GM21825 (cell line): Measurements from ENCODE around the gene C5AR2.
"Not testable (repeated sequence)": the region's sequence is repeated elsewhere in the genome, so short reads cannot be mapped to it uniquely, and the experiment has no call there.

ENCODE experiments used
- ATAC-seq: cut with Tn5 transposase; IDR thresholded peaks from one replicate; pipeline ENCODE4 v1.9.1; 2021; ENCODE audit warnings: mild to moderate bottlenecking, moderate library complexity; ENCODE audit not compliant: unreplicated experiment

Gene C5AR2

DNA sequence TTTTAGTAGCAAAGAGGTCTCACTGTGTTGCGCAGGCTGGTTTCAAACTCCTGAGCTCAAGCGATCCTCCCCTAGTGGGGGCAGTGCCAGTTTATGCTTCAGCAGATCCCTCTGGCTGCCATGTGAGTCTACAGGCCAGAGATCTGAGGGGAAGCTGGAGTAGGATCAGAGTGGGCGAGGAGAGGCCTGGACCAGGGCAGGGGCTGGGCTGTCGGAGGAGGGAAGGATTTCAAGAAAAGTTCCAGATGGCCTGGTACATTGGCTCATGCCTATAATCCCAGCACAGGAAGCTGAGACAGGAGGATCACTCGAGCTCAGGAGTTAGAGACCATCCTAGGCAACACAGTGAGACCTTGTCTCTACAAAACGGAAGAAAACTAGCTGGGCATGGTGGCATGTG, 27.0 kb downstream of the C5AR2 start:
- no peak for ATAC-seq

DNA sequence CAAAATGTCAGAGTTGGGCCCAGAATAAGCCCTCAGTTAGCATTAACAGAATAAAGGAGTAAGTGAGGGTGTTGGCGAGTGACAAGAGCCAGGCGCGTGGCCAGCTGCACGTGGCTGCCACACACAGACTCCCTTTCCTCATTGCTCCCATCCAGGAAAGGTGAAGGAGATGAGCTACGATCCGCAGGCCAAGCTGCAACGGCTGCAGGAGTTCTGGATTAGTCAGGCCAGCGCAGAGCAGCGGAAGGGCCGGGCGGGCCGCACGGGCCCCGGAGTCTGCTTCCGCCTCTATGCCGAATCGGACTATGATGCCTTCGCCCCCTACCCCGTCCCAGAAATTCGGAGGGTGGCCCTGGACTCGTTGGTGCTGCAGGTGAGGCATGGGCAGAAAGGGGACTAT, 30.3 kb downstream of the C5AR2 start:
- ATAC-seq: no peak

DNA sequence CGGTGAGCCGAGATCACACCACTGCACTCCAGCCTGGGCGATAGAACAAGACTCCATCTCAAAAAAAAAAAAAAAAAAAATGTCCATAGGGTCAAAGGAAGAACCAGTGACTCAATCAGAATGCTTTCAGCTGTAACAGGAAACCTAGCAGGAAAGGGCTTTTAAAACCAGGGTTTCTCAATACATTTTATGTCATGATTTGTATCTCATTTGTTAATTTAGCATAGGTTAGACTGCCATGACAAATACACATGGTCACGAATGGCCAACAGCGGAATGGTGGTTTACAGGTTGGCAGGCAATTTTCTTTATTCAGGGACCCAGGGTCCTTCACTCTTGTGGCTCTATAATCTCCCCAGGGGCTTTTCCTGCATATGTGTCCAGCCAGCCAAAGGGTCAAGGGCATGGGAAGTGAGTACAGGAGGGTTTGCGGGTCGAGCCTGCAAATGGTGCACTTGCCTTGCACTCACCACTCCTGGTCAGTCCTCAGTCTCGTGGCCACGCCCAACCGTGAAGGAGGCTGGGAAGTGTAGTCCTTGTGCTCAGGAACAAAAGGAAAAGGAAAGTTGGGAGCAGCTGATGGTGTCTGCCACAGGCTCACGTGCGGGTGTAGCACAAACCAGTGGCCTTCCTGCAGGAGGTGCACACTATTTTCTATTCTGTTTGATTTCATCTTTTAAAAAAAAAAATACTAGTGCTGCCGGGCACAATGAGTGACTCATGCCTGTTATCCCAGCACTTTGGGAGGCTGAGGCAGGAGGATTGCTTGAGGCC, 32.0 kb downstream of the C5AR2 start:
- no peak for ATAC-seq

DNA sequence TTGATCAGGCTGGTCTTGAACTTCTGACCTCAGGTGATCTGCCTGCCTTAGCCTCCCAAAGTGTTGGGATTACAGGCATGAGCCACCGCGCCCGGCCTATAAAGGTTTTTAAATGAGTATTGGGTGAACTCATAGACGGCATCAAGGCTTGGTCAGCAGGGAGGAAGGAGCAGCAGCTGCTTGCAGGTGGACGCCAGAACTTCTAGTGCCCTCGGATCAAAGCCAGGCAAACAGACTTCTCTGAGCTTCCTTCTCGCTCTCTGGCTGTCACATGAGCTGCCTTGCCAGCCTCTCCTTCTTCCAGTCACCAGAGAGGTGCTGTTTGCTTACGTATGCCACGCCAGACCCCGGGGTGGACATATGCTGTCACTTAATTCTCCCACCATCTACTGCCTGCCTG, 33.5 kb downstream of the C5AR2 start:
- not testable (repeated sequence) for ATAC-seq

DNA sequence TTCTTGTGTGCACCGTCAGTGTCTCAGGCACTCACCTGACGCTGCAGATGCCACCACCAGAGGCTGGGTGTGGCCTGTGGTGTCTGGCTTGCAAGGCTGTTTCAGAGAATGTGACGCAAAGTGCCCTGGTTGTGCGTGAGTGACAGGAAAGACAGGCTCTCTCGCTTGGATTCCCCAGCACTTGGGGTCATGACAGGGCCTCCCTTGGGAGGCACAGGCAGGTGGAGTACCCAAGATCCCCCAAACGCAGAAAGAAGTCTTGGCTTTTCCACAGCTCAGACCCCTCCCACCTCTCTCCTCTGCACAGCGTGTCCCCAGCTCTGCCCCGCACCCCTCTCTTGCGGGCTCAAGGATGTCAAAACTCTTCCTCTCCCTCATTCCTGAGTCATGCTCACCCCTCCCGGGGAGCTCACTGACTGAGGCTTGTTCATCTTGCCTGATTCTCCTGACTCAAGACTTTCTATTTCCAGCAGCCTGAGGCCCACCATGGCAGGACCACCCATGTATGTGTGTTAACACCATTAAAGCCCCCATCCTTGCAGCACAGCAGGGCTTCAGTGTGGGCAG, 38.2 kb downstream of the C5AR2 start:
- ATAC-seq: no peak

DNA sequence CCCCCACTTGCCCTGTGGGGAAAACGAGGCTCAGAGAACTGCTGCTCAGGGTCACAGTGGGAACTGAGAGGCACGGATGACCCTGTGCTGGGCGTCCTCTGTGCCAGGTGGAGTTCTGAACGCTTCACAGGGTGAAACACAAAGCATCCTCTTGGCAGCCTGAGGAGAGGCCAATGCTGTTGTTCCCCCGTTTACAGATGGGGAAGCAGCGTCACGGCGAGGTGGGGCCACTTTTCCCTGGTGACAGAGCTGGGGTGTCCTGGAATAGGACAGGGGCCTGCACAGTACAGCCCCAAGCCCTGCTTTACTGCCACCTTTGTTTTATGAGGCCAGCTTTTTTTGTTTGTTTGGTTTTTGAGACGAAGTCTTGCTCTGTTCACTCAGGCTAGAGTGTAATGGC, 39.3 kb downstream of the C5AR2 start:
- no peak for ATAC-seq

DNA sequence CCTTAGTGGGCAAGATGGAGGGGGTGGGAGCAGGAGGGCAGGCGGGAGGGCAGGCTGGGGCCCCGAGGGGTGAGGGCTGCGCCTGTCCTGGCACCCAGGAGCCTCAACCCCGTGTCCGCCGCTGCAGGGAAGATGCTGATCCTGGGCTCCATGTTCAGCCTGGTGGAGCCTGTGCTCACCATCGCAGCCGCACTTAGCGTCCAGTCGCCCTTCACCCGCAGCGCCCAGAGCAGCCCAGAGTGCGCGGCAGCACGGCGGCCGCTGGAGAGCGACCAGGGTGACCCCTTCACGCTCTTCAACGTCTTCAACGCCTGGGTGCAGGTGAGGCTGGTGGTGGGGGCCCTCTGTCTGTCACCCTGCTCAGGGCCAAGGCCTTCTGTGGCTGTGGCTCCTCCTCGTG, 40.6 kb downstream of the C5AR2 start:
- ATAC-seq: no peak

DNA sequence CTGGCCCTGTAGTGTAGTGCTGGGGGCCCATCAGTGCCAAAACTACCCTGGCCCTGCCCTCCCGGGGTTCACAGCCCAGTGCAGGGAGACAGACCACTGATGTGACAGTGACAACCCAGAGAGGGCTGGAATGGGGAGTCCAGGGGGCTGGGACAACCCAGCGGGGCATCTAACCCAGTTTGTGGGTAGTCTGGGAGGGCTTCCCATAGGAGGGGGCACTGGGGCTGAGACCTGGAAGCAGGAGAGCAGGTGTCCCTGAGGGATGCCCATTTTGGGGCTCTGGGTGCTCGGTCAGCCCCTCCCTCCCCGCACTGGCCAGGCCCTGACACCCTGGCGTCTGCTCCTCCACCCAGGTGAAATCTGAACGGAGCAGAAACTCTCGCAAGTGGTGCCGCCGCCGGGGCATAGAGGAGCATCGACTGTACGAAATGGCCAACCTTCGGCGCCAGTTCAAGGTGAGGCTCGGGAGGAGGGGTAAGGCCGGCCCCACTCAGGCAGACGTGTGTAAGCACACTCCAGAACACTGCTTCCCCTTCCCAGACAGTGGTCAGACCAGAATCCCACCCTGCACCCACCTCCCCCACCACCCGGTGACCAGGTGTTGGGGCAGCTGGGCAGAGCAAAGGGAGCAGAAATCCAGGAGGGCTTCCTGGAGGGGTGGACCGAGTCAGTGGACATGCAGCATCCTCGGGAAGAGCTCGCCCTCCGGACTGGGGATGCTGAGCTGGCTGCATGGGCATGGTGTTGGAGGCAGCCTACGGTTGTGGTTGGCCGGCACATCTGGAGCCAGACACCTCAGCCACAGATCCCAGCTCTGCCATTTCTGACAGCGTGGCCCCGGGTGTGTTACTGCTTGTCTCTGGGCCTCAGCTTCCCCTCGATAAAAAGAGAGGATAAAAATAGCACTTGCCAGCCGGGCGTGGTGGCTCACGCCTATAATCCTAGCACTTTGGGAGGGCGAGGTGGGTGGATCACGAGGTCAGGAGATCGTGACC, 41.6 kb downstream of the C5AR2 start:
- ATAC-seq: no peak

DNA sequence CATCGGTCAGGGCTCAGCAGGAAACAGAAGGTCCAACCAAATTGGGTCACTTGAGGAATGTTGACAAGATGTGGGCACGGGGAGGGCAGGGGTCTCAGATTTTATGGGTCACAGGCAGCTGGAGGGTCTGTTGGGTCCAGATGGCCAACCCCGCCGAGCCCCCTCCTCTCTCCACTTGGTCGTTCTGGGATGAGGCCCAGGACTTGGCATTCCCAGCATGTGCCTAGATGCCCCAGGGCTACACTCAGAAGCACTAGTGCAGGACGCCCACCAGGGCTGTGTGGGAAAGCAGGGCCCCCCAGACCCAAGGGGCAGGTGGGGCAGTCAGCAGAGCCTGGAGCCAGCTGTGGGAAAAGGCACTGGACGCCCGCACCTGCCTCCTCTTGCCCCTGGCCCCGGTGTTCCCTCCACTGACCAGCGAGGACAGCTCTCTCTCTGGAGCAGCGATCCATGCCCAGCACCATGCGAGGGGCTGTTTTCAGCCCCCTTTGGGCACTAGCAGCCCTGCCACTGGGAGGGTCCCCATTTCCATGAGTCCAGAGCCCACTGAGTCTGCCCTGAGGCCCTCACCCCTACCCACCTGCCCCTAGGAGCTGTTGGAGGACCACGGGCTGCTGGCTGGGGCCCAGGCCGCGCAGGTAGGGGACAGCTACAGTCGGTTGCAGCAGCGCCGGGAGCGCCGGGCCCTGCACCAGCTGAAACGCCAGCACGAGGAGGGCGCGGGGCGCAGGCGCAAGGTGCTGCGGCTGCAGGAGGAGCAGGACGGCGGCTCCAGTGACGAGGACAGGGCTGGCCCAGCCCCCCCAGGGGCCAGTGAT, 43.1 kb downstream of the C5AR2 start:
- no peak for ATAC-seq

DNA sequence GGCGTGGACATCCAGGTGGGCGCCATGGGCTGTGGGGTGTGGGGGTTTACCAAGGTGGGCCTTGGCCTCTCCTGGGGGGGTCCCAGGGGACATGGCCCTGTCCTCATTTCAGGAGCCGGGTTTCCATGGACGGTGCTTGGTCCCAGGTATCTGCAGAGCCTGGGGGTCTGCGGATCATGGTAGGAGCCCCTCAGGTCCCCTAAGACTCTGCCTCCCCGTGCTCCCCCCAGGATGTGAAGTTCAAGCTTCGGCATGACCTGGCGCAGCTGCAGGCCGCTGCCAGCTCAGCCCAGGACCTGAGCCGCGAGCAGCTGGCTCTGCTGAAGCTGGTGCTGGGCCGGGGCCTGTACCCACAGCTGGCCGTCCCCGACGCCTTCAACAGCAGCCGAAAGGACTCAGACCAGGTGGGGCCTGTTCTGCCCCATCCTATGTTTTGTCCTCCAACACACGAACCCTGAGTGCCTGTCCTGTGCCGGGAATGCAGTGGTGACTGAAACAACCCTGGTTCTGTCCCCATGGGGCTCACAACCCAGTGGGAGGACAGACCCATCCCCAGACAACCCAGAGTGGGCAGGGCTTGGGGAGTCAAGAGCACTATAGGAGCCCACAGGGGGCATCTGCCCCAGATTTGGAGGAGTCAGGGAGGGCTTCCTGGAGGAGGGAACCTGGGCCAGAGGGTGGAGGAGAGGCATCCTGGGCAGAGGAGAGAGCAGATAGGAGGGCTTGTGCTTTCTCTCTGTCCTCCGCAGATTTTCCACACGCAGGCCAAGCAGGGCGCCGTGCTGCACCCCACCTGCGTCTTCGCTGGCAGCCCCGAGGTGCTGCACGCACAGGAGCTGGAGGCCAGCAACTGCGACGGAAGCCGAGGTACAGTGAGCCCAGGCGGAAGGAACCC, 44.0 kb downstream of the C5AR2 start:
- no peak for ATAC-seq

DNA sequence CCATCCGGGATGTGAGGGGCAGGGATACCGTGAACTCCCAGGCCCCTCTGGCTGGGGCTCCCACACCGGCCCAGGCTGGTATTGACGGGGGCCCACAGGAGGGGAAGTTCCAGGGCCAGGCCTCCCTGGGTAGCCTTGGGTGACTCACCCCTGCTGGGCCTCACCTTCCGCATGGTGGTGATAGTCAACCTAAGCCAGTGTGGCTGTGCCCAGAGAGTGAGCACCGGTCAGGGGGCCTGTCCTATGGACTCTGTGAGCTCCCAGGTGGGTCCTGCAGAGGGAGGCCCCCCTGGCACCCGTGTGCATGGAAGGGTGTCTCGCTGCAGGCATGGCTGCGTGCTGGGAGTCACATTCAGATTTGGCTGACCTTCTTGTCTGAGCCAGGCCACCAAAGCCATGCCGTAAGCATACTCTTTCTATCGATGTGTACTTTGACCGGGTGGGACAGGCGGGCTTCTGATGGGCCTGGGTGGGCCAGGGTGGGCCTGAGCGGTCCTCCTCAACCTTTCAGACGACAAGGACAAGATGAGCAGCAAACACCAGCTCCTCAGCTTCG, 44.7 kb downstream of the C5AR2 start:
- no peak for ATAC-seq

DNA sequence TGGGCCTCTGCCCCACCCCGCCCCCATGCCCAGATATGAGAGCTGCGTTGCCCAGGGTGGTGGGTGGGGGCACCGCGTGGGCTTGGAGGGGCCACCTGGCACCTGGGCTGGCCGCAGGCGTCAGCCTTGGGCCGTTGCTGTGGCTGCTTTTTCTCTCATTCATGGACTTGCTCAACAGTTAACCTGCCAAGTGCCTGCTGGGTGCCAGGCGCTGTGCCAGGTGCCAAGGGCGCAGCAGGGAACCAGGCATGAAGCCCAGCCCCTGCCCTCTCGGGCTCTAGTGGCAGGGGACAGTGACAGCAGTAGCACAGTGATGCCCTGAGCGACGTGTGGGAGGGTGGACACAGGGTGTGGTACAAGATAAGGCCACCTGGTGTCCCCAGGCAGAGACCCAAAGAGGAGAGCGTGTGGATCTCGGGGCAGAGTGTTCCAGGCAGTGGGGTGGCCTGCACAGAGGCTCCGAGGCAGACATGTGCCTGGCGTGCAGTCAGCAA, 45.3 kb downstream of the C5AR2 start:
- no peak for ATAC-seq

DNA sequence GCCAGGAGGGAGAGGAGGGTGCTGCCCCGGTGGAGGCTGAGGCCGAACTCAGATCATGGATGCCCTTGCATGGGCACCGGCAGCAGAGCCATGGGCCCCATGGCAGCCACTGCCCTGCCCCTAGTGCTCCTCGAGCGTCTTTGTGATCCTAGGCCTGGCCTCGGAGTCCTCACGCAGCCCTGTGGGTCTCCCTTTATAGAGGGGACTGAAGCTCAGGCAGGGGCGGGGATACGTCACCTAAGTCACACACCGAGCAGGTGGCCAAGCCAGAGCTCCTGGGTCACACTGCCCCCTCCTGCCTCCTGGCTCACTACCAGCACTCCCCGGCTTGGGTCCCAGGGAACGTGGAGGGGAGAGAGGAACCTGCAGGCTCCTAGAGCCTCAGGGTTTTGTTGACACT, 45.8 kb downstream of the C5AR2 start:
- no peak for ATAC-seq

DNA sequence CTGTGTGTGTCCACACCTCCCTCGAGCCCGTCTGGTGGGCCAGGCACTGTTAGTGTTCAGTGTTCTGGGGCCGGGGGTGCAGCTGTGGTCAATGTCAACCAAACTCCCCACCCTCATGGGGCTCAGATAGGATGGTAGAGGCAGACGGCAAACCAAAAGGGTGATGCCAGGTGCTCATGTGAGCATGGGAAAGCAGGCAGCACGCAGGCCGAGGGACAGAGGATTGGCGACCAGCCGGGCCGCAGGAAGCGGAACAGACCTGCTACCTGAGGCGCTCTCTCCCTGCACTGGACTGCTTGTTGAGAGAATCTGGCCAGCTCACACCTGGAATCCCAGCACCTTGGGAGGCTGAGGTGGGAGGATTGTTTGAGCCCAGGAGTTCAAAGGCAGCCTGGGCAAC, 46.3 kb downstream of the C5AR2 start:
- ATAC-seq: no peak

DNA sequence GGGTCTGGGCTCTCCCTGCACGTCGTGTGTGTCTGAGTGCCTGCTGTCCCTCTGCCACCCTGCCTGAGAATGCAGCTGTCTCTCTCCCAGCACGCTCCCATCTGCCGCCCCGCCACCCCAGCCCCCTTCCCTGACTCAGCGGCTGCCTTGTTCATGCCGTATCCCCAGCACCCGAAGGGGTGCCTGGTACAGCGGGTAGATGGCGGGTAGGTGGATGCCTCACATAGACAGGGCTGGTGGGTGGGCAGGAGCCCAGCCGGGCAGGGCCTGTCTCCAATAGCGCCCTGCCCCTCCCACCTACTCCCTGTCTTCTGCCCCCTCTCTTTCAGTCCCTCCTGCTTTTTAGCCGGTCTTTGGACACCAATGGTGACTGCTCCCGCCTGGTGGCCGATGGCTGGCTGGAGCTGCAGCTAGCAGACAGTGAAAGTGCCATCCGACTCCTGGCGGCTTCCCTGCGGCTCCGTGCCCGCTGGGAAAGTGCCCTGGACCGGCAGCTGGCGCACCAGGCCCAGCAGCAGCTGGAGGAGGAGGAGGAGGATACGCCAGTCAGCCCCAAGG, 47.5 kb downstream of the C5AR2 start:
- no peak for ATAC-seq

DNA sequence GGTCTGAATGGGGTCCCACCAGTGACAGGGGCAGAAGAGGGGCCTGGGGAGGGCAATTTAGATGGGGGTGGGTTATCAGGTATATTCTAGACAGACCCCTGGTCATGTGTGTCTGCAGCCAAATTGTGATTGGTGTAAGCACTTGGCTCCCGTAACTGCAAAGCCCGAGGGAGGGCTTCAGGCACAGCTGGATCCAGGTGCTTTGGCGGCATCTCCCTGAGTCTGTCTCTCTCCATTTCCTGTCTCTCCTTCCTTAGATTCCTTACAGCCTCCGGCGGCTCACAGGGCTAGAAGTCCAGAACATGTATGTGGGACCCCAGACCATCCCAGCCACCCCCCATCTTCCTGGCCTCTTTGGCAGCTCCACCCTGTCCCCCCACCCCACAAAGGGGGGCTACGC, 48.6 kb downstream of the C5AR2 start:
- no peak for ATAC-seq

DNA sequence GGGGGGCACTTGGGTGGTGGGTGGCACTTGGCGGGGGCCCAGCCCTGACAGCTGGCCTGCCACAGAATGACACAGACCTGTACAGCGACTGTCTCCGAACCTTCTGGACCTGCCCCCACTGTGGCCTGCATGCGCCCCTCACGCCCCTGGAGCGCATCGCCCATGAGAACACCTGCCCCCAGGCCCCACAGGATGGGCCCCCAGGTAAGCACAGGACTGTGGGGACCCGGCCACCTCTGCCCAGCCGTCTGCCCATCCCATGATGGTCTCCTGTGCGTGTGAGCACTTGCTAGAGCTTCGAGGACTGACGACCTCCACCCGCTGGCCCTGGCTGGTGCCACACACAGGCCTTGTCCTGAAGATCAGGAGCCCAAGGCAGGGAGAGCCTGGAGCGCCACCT, 49.1 kb downstream of the C5AR2 start:
- ATAC-seq: no peak

DNA sequence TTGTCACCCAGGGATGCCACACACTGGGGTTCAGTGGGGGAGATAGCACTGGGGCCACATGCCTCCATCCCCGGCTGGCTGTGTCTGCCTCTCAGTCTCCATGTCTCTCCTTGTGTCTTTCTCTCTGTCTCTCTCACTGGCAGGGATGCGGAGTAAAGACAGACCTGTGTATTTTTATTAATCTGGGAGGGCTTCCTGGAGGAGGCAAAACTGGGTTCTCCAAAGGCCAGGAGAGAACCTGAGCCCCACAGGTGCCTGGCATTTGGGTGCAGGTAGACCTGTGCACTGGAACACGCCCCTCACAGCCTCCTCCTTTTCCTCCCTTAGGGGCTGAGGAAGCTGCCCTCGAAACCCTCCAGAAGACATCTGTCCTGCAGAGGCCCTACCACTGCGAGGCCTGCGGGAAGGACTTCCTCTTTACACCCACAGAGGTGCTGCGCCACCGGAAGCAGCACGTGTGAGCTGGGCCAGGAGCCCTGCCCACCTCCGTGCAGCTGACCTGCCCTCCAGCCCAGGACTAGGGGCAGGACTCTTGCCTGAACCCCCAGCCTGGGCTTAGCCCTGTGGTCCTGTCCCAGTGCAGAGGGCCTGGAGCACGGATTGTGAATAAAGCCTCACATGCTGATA, 49.8 kb downstream of the C5AR2 start:
- no peak for ATAC-seq

DNA sequence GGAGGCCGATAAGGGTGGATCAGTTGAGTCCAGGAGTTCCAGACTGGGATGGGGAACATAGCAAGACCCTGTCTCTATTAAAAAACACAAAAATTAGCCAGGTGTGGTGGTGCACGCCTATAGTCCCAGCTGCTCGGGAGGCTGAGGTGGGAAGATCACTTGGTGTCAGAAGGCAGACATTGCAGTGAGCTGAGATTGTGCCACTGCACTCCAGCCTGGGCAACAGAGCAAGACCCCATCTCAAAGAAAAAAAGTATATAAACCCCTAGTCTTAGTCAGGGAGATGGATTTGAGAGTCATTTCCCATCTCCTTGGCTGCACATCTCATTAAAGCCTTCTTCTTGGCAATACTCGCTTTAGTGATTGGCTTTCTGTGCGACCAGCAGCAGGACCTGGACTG, 51.9 kb downstream of the C5AR2 start:
- ATAC-seq: not testable (repeated sequence)
